Upper lobe of left lung (tissue), 4 donors: ENCODE results near the gene EGLN1.

Source experiments
- EP300 ChIP-seq, 4 donors: sonication (generic); formaldehyde crosslinking; IDR thresholded peaks; one replicate each; pipeline ENCODE4 v1.5.1; 2017; ENCODE audit warnings: antibody characterized with exemption in 4 of 4, control low read depth in 2 of 4
- POLR2A ChIP-seq, 4 donors: fragments of 450-650 bp; IDR thresholded peaks; one replicate each; pipeline ENCODE4 v1.5.1; 2016 to 2017; ENCODE audit warnings: antibody characterized with exemption in 4 of 4, mild to moderate bottlenecking in 2 of 4
- POLR2AphosphoS5 ChIP-seq, 2 donors: sonication (generic); formaldehyde crosslinking; IDR thresholded peaks; one replicate each; pipeline ENCODE4 v1.5.1; 2017; ENCODE audit warnings: antibody characterized with exemption in 2 of 2
- TF ChIP-seq, protein P1 (sequence below), 6 experiments: fragments of 450-650 bp in 4 of 6; fragments of 200-600 bp in 2 of 6; sonication (generic) in 2 of 6; IDR thresholded peaks; one replicate each; pipeline ENCODE4 v1.5.1; 2016 to 2019; ENCODE audit warnings: antibody characterized with exemption in 6 of 6

- TF ChIP-seq, protein P1, sequence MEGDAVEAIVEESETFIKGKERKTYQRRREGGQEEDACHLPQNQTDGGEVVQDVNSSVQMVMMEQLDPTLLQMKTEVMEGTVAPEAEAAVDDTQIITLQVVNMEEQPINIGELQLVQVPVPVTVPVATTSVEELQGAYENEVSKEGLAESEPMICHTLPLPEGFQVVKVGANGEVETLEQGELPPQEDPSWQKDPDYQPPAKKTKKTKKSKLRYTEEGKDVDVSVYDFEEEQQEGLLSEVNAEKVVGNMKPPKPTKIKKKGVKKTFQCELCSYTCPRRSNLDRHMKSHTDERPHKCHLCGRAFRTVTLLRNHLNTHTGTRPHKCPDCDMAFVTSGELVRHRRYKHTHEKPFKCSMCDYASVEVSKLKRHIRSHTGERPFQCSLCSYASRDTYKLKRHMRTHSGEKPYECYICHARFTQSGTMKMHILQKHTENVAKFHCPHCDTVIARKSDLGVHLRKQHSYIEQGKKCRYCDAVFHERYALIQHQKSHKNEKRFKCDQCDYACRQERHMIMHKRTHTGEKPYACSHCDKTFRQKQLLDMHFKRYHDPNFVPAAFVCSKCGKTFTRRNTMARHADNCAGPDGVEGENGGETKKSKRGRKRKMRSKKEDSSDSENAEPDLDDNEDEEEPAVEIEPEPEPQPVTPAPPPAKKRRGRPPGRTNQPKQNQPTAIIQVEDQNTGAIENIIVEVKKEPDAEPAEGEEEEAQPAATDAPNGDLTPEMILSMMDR (IDR thresholded peaks at IDR 0.05) = no peak
- TF ChIP-seq POLR2A (IDR thresholded peaks at IDR 0.05) = no peak
- no peak for TF ChIP-seq POLR2AphosphoS5 (IDR thresholded peaks at IDR 0.05)
- no peak for TF ChIP-seq EP300 (IDR thresholded peaks at IDR 0.05)
These were observed 3.4 kb downstream of the EGLN1 start for GRCh38 chr1:231418741-231419107.
